CD4-positive, alpha-beta T cell treated with Interleukin-10 for 1 hour (primary cell): ENCODE data around the gene TPPP2.
"Not testable (repeated sequence)": the region's sequence is repeated elsewhere in the genome, so short reads cannot be mapped to it uniquely, and the experiment has no call there.

Source experiments
- DNase-seq: peaks from one replicate; pipeline ENCODE4 v3.0.0-alpha.2; 2020

The TPPP2 gene

DNA sequence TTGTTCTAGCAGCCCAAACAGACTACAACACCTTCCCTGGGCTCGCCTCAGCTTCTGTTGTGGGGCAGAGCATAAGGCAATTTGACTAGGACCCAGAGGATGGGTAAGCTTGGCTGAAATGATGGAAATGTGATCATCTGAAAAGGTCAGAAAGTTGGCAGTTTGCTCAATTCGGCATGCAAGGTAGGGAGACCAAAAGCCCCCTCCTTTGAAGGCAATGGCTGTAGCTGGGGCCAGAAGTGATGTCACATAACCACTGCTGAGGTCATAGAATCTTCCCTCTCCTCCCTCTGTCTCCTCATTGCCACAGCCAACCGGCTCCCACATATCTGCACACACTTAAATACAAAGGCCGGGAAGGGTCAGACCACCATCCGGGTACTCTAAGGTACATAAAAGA lies at the start of gene TPPP2:
Gene TPPP2 (plus strand): TSS at position 301 of the 400 bp plus-strand sequence. CDS start 365 bp downstream, outside the sequence.
- DNase-seq: no peak

- DNase-seq: no peak
These were observed 49.1 kb upstream of the TPPP2 start for GRCh38 chr14:20980906-20981305.

DNA sequence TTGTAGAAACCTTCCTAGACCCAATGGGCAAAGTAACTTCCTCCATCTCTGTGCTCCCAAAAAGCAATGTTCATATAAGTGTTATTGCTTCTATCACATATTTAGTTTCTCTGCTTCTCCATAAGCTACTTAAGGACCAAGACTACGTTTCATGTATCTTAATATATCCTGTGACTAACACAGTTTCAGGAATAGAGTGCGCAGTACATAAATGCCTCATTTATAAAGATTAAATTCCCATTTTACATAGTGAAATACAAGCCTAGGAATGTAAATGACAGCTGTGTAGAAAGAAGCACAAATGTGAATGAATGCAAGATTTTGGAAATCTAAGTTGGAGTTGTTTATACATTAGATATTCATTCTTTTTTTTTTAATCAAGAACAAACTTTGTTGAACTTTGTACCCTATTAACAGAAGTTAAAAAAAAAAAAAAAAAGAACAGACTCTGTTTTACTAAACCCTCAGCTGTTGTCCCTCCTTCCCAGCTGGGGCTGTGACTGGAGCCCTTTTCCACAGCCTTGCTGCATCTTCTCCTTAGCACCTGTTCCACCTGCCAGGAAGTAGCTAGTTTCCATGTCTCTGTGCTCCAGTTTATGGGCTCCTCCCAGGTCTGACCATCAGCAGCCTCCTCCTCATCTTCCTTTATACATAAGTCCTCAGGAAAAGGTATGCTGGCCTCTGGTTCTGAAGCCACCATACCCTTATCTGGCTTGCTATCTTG lies 47.2 kb upstream of the TPPP2 start:
- no peak for DNase-seq

GRCh38 chr14:20985650-20986049 lies 44.4 kb upstream of the TPPP2 start:
- DNase-seq: not testable (repeated sequence)

- no peak for DNase-seq
These were observed 43.2 kb upstream of the TPPP2 start for GRCh38 chr14:20986811-20987210.

- no peak for DNase-seq
These were observed 41.1 kb upstream of the TPPP2 start for GRCh38 chr14:20988717-20989470.

DNA sequence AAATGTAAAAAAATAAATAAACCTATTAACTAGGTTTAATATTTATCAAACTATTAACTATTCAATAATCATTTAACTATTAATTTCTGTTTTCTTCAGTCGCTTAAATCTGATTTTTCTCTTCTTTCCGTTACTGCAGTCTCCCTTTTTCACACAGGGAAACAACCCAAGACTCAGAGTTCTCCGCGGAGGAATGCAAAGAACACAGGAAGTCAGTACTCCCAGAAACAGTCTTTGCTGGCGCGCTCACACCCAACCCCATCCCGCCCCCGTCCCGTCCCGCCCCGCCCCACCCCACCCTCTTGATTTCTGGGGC lies 40.6 kb upstream of the TPPP2 start:
- DNase-seq: no peak

GRCh38 chr14:20989787-20990600 lies 40.0 kb upstream of the TPPP2 start, which contains the start of gene METTL17:
METTL17 (plus strand) TSS chr14:20989980; CDS start chr14:20990003, 23 bp downstream.
- peak; percentile 90 for DNase-seq

- DNase-seq: no peak
These were observed 33.5 kb upstream of the TPPP2 start for GRCh38 chr14:20996521-20996920.

- DNase-seq: no peak
These were observed 32.9 kb upstream of the TPPP2 start for GRCh38 chr14:20997115-20997514.

- DNase-seq: no peak
These were observed 32.5 kb upstream of the TPPP2 start for GRCh38 chr14:20997564-20997963.

DNA sequence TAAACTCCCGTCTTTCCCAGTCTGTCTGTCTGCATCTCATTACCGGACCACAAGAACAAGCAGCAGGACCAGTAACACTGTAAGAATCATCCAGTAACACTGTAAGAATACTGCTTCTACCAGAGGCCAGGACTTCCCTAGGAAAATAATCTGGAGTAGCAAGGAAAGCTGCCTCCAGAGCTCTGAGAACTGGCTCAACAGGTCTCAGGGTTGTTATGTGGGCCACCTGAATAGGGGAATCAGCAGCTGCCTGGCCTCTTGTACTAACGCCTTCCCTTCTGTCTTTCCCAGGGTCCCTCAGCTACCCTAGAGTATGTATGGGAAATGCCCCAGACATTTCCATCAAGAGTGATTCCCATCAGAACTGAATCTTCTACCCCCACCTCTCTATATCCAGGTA lies 31.9 kb upstream of the TPPP2 start:
- no peak for DNase-seq

- DNase-seq: no peak
These were observed 31.2 kb upstream of the TPPP2 start, which contains the start of gene SLC39A2 for GRCh38 chr14:20998674-20999366. SLC39A2 (plus strand) TSS chr14:20999293; CDS start chr14:20999447, 154 bp downstream.

DNA sequence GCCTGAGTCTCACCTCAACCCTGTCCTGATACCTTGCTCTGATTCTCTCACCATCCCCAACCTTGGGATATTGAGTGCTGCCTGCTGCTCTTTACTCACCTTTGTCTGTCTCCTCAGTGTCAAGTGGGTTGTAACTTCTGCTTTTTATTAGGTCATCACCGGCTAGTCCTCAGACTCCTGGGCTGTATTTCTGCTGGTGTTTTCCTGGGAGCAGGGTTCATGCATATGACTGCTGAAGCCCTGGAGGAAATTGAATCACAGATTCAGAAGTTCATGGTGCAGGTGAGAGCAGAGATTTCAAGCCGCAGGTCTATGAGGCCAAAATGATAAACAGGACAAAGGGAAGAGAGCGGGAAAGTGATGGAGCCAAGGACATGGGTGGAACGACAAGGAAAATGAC lies 30.4 kb upstream of the TPPP2 start:
- DNase-seq: no peak

DNA sequence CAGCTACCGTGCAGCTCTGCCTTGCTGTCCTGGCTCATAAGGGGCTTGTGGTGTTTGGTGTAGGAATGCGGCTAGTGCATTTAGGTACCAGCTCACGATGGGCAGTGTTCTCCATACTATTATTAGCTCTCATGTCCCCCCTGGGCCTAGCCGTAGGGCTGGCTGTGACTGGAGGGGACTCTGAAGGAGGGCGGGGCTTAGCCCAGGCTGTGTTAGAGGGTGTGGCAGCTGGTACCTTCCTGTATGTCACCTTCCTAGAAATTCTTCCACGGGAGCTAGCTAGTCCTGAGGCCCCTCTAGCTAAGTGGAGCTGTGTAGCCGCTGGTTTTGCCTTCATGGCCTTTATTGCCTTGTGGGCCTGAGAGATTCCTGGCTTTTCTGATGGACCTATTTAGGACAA lies 28.8 kb upstream of the TPPP2 start:
- no peak for DNase-seq

DNA sequence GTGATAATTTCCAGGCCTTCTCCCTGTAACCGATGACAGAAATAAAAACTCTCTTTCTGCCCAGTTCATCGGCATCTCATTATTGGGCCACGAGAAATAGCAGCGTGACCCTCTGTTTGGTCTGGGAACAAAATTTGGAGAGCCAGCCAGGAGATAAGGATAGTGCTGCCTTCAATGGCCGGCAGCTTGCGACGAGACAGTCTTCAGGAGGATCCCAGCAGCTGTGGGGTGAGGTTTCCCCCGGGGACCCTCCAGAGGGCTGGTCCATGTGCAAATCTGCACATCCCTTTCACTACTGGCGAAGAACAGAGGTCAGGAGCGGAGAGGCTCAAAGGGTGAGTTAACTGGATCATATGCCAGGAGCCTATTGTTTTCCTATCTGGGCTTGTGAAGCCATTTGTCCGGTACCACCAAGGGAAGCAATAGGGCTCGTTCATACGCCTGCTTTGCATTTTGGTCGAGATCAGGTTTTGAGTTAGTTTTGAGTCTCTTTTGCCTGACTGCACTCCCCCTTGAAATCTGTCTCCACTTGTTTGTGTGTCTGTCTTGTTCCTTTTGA lies 26.1 kb upstream of the TPPP2 start:
- DNase-seq: no peak

DNA sequence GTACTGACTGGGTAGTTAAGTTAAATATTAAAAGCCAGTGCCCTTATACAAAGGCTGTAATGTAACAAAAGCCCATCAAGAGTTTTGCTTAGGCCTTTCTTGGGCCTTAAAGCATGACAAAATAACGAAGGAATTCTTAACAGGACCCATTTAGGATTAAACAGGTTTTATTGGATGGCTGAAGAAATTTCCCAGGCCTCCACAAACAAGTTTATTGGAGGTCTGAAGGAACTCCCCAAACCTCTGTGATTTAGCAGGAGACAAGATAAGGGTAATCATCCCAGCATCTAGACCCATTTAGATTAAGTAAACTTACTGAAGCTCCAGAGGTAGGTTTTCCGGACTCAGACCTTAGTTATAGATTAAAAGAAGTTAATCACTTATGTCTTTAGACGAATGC lies 20.3 kb upstream of the TPPP2 start:
- DNase-seq: not testable (repeated sequence)

- no peak for DNase-seq
These were observed 18.9 kb upstream of the TPPP2 start for GRCh38 chr14:21011136-21011535.

- peak; percentile 84 for DNase-seq
These were observed 15.2 kb upstream of the TPPP2 start for GRCh38 chr14:21014761-21015190.

- no peak for DNase-seq
These were observed 14.7 kb upstream of the TPPP2 start for GRCh38 chr14:21015312-21015711.

DNA sequence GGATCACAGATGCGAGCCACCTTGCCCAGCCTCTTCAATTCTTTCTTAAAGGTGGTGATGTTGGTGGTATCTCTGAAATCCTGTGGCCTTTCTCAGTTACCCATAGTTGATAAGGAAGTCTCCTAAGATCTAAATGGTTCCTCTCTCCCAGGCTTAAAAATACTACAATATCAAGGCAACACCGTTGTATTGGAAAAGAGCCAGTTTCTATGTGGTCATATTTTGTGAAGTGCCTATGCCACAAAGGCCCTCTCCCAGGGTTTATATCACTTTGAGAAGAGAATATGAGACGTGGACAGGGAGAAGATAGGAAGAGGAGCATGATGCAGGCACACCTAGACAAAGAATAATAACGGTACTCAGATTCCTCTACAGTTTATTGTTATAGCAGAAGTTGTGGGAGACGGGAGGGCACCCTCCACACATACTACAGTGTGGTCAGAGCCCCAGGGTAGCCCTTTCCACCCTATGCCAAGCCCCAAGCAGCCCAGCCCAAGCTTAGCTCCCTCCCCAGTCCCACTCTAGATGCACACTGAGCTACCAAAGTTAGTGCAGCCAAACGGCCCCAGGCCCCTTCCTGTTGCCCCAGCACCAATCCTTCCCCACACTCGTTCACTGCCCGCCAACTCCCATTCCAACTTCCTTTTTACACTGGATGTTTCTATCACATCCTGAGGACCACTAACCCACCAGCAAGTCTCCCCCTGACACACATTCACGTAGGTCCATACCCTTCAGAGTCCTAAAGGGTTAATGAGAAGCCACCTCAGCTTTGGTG lies 13.4 kb upstream of the TPPP2 start:
- DNase-seq: no peak
